ENCODE data around the gene SLC25A22. TPM values are rescaled to one million over a fixed set of nuclear protein-coding genes. Genes with fewer than 3 reads are reported as not detected.
A peak's percentile ranks its signal among the peaks of the same experiment; 100 is the strongest.

The SLC25A22 gene
- total and polyA plus RNA-seq, 9 of the 15 experiments (the other 6 are each of a cell fraction or from before 2014, with no cell fraction given) = 0.41 to 55.4 (median 11.4) TPM

GRCh38 chr11:827146-827896 lies 29.2 kb upstream of the SLC25A22 start (continued):
- no peak for TF ChIP-seq ZNF407 (IDR thresholded peaks at IDR 0.05; ENCODE audit: low read depth)
- TF ChIP-seq PML (IDR thresholded peaks at IDR 0.05; ENCODE audit: low read length) = no peak
- TF ChIP-seq MITF (IDR thresholded peaks at IDR 0.05) = no peak
- no peak for TF ChIP-seq DEAF1 (CRISPR knock-in tag; IDR thresholded peaks at IDR 0.05)
- no peak for TF ChIP-seq XRCC4 (IDR thresholded peaks at IDR 0.05; ENCODE audit: extremely low read depth, insufficient read depth, insufficient read length)
- TF ChIP-seq BRCA1 (IDR thresholded peaks at IDR 0.05) = no peak
- TF ChIP-seq BRCA1 (CRISPR knock-in tag; IDR thresholded peaks at IDR 0.05) = no peak
- TF ChIP-seq MTF1 (CRISPR knock-in tag; IDR thresholded peaks at IDR 0.05; ENCODE audit: borderline replicate concordance) = no peak
- no peak for TF ChIP-seq ZNF707 (CRISPR knock-in tag; conservative IDR thresholded peaks at IDR 0.05)
- no peak for TF ChIP-seq ZNF436 (CRISPR knock-in tag; IDR thresholded peaks at IDR 0.05)
- TF ChIP-seq CREM (IDR thresholded peaks at IDR 0.05; ENCODE audit: low read depth) = peak; percentile 4; the same call in 1 of the 2 replicates
- TF ChIP-seq PTTG1 (tag; IDR thresholded peaks at IDR 0.05; ENCODE audit: low read depth) = no peak
- TF ChIP-seq RAD21 (CRISPR knock-in tag; conservative IDR thresholded peaks at IDR 0.05 in 1 of 2, IDR thresholded peaks at IDR 0.05 in 1 of 2) = no peak

All from K562 (cell line).